GM23338 (cell line): Measurements from ENCODE around the gene NLRP6. TPM values are rescaled to one million over a fixed set of nuclear protein-coding genes. Genes with fewer than 3 reads are reported as not detected.

Experiments used
- ATAC-seq: fragments of 200-7000 bp; cut with Tn5 transposase; 3 replicates; pipeline ENCODE4 v1.9.1; 2020
- DNase-seq: peaks from one replicate; pipeline ENCODE4 v3.0.0-alpha.2; 2015; ENCODE audit warnings: low spot score
- H2AFZ ChIP-seq: fragments of 200-600 bp; sonication (generic); 2 replicates; pipeline ENCODE4 v1.8.0; 2016; ENCODE audit warnings: antibody characterized with exemption, mild to moderate bottlenecking, moderate library complexity
- H3F3A ChIP-seq: fragments of 200-600 bp; sonication (generic); replicated peaks from 2 replicates; pipeline ENCODE4 v1.8.0; 2017; ENCODE audit warnings: antibody characterized with exemption, mixed run types, low read depth
- H3K27ac ChIP-seq: fragments of 200-600 bp; sonication (generic); 2 replicates; pipeline ENCODE4 v1.6.1; 2016; ENCODE audit warnings: low read depth
- H3K27me3 ChIP-seq: fragments of 200-600 bp; sonication (generic); 2 replicates; pipeline ENCODE4 v1.8.0; 2016; ENCODE audit warnings: mild to moderate bottlenecking, mixed run types, moderate library complexity; ENCODE audit not compliant: insufficient read depth
- H3K36me3 ChIP-seq: fragments of 200-600 bp; sonication (generic); 2 replicates; pipeline ENCODE4 v1.8.0; 2016; ENCODE audit warnings: mild to moderate bottlenecking; ENCODE audit not compliant: insufficient read depth
- H3K4me1 ChIP-seq: fragments of 200-600 bp; sonication (generic); 2 replicates; pipeline ENCODE4 v1.8.0; 2016; ENCODE audit warnings: mild to moderate bottlenecking, moderate library complexity; ENCODE audit not compliant: insufficient read depth
- H3K4me2 ChIP-seq: fragments of 200-600 bp; sonication (generic); 2 replicates; pipeline ENCODE4 v1.7.1; 2017; ENCODE audit warnings: mixed run types
- H3K4me3 ChIP-seq: fragments of 200-600 bp; sonication (generic); 2 replicates; pipeline ENCODE4 v1.6.1; 2016; ENCODE audit warnings: mixed run types
- H3K79me2 ChIP-seq: fragments of 200-600 bp; sonication (generic); replicated peaks from 2 replicates; pipeline ENCODE4 v1.8.0; 2017; ENCODE audit warnings: mild to moderate bottlenecking; ENCODE audit not compliant: insufficient read depth
- H3K9me2 ChIP-seq: fragments of 200-600 bp; sonication (generic); 2 replicates; pipeline ENCODE4 v1.8.0; 2017; ENCODE audit not compliant: insufficient read depth
- H4K20me1 ChIP-seq: fragments of 200-600 bp; sonication (generic); replicated peaks from 2 replicates; pipeline ENCODE4 v1.8.0; 2017; ENCODE audit warnings: mild to moderate bottlenecking; ENCODE audit not compliant: insufficient read depth
- H3K27ac Mint-ChIP-seq: 2 replicates; pipeline ENCODE4 v1.8.0; 2020; ENCODE audit warnings: inconsistent platforms, mild to moderate bottlenecking, moderate library complexity, mixed read lengths
- H3K27me3 Mint-ChIP-seq: 3 replicates; pipeline ENCODE4 v1.8.0; 2022; ENCODE audit warnings: low read depth, mild to moderate bottlenecking, moderate library complexity, mixed read lengths, inconsistent platforms; ENCODE audit not compliant: insufficient read depth, poor library complexity
- H3K36me3 Mint-ChIP-seq: 3 replicates; pipeline ENCODE4 v1.8.0; 2021; ENCODE audit warnings: low read depth, mild to moderate bottlenecking, inconsistent platforms, moderate library complexity, mixed read lengths
- H3K4me1 Mint-ChIP-seq: 3 replicates; pipeline ENCODE4 v1.8.0; 2020; ENCODE audit warnings: mild to moderate bottlenecking, inconsistent platforms, mixed read lengths
- H3K4me3 Mint-ChIP-seq: 3 replicates; pipeline ENCODE4 v1.8.0; 2021; ENCODE audit warnings: moderate library complexity, mild to moderate bottlenecking, inconsistent platforms, mixed read lengths
- H3K9me3 Mint-ChIP-seq: 3 replicates; pipeline ENCODE4 v1.8.0; 2020; ENCODE audit warnings: moderate library complexity, mild to moderate bottlenecking, inconsistent platforms, mixed read lengths
- NANOG ChIP-seq: IDR thresholded peaks from 2 replicates; pipeline ENCODE4 v1.6.1; 2016; ENCODE audit warnings: antibody characterized with exemption, borderline replicate concordance
- STAT1 ChIP-seq: IDR thresholded peaks from one replicate; pipeline ENCODE4 v1.6.1; 2016; ENCODE audit warnings: antibody characterized with exemption; ENCODE audit not compliant: unreplicated experiment
- ZNF331 ChIP-seq: fragments of 250-450 bp; sonication (Bioruptor Pico); IDR thresholded peaks from 2 replicates; pipeline ENCODE4 v1.5.0; 2020; ENCODE audit warnings: low read depth, mild to moderate bottlenecking, moderate library complexity
- polyA plus RNA-seq: library from polyadenylated mRNA; unstranded; fragments of >200 nt; fragmentation: Nextera tagmentation; extraction: Ambion mirVana; gene quantifications from 2 replicates; pipeline ENCODE4 v1.2.1, GENCODE V29; 2016
- total RNA-seq: library from RNA; depleted of rRNA; stranded (reverse); fragments of >200 nt; shearing (Covaris generic); gene quantifications from 2 replicates; pipeline ENCODE4 v1.2.3, GENCODE V29; 2014
- TF ChIP-seq, protein P1 (sequence below): fragments of 250-450 bp; sonication (Bioruptor Pico); IDR thresholded peaks from 2 replicates; pipeline ENCODE4 v1.5.0; 2020; ENCODE audit warnings: mild to moderate bottlenecking, moderate library complexity
- TF ChIP-seq, protein P2 (sequence below): IDR thresholded peaks from 2 replicates; pipeline ENCODE4 v1.6.1; 2016; ENCODE audit warnings: antibody characterized with exemption

Gene NLRP6
- total and polyA plus RNA-seq, 2 experiments from 2014 or later = 0.15 to 0.73 TPM

DNA sequence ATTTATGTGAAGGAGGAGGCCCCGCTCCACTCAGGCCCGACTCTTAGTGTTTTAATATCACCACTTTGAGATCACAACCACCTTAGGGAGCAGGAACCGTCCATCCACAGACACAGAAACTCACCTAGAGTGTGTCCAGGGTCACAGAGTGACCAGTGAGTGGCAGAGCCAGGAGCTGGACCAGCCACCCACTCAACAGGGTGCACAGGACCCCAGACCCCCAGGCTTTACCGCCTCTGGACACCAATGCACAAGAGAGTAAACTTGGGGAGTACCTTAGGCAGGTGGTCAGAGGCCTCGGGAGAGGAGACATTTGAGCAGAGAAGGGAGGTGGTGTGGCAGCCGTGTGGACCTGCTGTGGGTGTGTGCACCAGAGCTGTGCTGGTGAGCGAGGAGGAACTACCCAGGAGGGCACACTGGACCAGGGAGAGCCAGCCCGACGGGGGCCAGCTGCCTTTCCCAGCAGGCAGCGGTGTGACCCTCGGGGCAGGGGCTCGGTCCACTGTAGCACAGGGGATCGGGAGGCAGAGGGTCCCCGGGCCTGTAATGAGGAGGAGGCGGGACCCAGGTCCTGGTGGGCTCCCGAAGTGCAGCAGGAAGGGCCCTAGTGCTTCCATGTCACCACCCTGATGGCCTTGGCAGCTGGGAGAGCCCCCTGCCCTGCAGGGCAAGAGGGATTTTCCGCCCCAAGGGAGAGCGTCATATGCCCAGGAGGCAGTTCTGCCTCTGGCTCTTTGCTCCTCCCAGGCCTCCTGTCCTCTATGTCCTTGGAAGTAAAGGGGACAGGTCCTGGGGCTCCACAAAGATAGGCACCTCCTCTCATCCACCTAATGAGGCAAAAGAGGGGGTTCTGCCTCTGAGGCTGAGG is 7.5 kb upstream of the NLRP6 start (continued):
- TF ChIP-seq, protein P1, sequence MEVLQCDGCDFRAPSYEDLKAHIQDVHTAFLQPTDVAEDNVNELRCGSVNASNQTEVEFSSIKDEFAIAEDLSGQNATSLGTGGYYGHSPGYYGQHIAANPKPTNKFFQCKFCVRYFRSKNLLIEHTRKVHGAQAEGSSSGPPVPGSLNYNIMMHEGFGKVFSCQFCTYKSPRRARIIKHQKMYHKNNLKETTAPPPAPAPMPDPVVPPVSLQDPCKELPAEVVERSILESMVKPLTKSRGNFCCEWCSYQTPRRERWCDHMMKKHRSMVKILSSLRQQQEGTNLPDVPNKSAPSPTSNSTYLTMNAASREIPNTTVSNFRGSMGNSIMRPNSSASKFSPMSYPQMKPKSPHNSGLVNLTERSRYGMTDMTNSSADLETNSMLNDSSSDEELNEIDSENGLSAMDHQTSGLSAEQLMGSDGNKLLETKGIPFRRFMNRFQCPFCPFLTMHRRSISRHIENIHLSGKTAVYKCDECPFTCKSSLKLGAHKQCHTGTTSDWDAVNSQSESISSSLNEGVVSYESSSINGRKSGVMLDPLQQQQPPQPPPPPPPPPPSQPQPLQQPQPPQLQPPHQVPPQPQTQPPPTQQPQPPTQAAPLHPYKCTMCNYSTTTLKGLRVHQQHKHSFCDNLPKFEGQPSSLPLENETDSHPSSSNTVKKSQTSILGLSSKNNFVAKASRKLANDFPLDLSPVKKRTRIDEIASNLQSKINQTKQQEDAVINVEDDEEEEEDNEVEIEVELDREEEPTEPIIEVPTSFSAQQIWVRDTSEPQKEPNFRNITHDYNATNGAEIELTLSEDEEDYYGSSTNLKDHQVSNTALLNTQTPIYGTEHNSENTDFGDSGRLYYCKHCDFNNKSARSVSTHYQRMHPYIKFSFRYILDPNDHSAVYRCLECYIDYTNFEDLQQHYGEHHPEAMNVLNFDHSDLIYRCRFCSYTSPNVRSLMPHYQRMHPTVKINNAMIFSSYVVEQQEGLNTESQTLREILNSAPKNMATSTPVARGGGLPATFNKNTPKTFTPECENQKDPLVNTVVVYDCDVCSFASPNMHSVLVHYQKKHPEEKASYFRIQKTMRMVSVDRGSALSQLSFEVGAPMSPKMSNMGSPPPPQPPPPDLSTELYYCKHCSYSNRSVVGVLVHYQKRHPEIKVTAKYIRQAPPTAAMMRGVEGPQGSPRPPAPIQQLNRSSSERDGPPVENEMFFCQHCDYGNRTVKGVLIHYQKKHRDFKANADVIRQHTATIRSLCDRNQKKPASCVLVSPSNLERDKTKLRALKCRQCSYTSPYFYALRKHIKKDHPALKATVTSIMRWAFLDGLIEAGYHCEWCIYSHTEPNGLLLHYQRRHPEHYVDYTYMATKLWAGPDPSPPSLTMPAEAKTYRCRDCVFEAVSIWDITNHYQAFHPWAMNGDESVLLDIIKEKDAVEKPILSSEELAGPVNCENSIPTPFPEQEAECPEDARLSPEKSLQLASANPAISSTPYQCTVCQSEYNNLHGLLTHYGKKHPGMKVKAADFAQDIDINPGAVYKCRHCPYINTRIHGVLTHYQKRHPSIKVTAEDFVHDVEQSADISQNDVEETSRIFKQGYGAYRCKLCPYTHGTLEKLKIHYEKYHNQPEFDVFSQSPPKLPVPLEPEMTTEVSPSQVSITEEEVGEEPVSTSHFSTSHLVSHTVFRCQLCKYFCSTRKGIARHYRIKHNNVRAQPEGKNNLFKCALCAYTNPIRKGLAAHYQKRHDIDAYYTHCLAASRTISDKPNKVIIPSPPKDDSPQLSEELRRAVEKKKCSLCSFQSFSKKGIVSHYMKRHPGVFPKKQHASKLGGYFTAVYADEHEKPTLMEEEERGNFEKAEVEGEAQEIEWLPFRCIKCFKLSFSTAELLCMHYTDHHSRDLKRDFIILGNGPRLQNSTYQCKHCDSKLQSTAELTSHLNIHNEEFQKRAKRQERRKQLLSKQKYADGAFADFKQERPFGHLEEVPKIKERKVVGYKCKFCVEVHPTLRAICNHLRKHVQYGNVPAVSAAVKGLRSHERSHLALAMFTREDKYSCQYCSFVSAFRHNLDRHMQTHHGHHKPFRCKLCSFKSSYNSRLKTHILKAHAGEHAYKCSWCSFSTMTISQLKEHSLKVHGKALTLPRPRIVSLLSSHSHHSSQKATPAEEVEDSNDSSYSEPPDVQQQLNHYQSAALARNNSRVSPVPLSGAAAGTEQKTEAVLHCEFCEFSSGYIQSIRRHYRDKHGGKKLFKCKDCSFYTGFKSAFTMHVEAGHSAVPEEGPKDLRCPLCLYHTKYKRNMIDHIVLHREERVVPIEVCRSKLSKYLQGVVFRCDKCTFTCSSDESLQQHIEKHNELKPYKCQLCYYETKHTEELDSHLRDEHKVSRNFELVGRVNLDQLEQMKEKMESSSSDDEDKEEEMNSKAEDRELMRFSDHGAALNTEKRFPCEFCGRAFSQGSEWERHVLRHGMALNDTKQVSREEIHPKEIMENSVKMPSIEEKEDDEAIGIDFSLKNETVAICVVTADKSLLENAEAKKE = no peak
- no peak for TF ChIP-seq ZNF331 (CRISPR knock-in tag)
- TF ChIP-seq, protein P2, sequence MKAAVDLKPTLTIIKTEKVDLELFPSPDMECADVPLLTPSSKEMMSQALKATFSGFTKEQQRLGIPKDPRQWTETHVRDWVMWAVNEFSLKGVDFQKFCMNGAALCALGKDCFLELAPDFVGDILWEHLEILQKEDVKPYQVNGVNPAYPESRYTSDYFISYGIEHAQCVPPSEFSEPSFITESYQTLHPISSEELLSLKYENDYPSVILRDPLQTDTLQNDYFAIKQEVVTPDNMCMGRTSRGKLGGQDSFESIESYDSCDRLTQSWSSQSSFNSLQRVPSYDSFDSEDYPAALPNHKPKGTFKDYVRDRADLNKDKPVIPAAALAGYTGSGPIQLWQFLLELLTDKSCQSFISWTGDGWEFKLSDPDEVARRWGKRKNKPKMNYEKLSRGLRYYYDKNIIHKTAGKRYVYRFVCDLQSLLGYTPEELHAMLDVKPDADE = no peak

DNA sequence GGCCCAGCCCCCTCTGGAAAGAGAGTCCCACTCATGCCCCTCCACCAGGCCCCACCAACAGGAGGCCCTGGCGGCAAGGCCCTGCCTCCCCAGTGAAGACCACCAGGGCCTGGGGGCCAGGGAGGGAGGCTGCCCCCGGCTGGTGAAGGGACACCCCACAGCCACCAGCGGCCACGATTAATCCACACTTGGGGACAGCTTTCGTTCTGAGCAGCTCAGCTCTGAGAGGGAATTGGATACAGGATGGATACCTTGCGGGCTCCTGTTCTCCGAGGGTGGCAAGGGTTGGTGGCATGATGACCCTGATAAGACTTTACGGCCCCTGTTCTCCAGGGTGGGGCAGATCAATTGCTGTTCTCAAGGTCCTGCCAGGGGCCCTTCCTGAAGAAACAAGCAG is 6.9 kb upstream of the NLRP6 start:
- Histone ChIP-seq H3F3A (0 out of 2 replicates have a peak, but pooled peaks cover 10% of the 10 kb centered on the region), H3K36me3 (no peaks in the 10 kb centered on the region), H3K9me2 (no peaks in the 10 kb centered on the region), H3K4me3 (no peak overlapping the region), H3K79me2 (no peaks in the 10 kb centered on the region), H3K27ac (no peak overlapping the region), H2AFZ (no peak overlapping the region), H3K27me3 (no peaks in the 10 kb centered on the region), H4K20me1 (no peaks in the 10 kb centered on the region), H3K4me1 (peaks cover 14% of the 10 kb centered on the region; the same call in 1 of the 2 replicates), H3K4me2 (no peak overlapping the region)
- Mint-ChIP-seq H3K36me3 (peaks cover 11% of the 10 kb centered on the region; the same call in 1 of the 3 replicates), H3K4me3 (no peak overlapping the region), H3K9me3 (peaks cover 15% of the 10 kb centered on the region), H3K27ac (no peak overlapping the region), H3K4me1 (peaks cover 22% of the 10 kb centered on the region), H3K27me3 (peaks cover 11% of the 10 kb centered on the region)
- ATAC-seq (no peak), DNase-seq (no peak)
- TF ChIP-seq, protein P2 = no peak
- TF ChIP-seq STAT1 (no peak), ZNF331 (CRISPR knock-in tag) (no peak), NANOG (no peak)
- TF ChIP-seq, protein P1 = no peak
